HepG2 (cell line): ENCODE data around the gene THADA. TPM values are rescaled to one million over a fixed set of nuclear protein-coding genes. Genes with fewer than 3 reads are reported as not detected.

Source experiments
- AGO2 ChIP-seq: fragments of 200-400 bp; formaldehyde crosslinking; optimal IDR thresholded peaks from 2 replicates; pipeline ENCODE3; 2017; ENCODE audit warnings: mild to moderate bottlenecking, low read depth, low read length, moderate library complexity
- EP300 ChIP-seq, 3 experiments: sonication (generic) in 1 of 3; formaldehyde crosslinking in 1 of 3; IDR thresholded peaks; 2 replicates each; pipeline versions ENCODE4 v1.5.1 to v1.6.1; 2011 to 2020; ENCODE audit warnings: low read depth in 2 of 3, low read length in 2 of 3, borderline replicate concordance in 1 of 3, improper control_type of control experiment in 1 of 3, mild to moderate bottlenecking in 1 of 3, missing genetic modification reagents in 1 of 3, moderate library complexity in 1 of 3
- FOXP4 ChIP-seq: sonication (generic); formaldehyde crosslinking; IDR thresholded peaks from 2 replicates; pipeline ENCODE4 v1.4.0; 2020; ENCODE audit warnings: missing genetic modification reagents
- GTF2F1 ChIP-seq: fragments of 150-350 bp; IDR thresholded peaks from 2 replicates; pipeline ENCODE4 v1.6.1; 2014; ENCODE audit warnings: low read length
- HOXA5 ChIP-seq: sonication (generic); formaldehyde crosslinking; IDR thresholded peaks from 2 replicates; pipeline ENCODE4 v1.4.0; 2020; ENCODE audit warnings: missing genetic modification reagents
- JUN ChIP-seq: sonication (generic); formaldehyde crosslinking; IDR thresholded peaks from 2 replicates; pipeline ENCODE4 v1.4.0; 2020; ENCODE audit warnings: mild to moderate bottlenecking, missing genetic modification reagents
- MXD4 ChIP-seq: IDR thresholded peaks from 2 replicates; pipeline ENCODE4 v1.6.1; 2016; ENCODE audit warnings: mild to moderate bottlenecking, missing biosample characterization, missing genetic modification reagents
- PHF21A ChIP-seq: sonication (generic); formaldehyde crosslinking; IDR thresholded peaks from 2 replicates; pipeline ENCODE4 v1.5.0; 2020; ENCODE audit warnings: mild to moderate bottlenecking, missing genetic modification reagents
- TBX3 ChIP-seq: fragments of 450-650 bp; IDR thresholded peaks from 2 replicates; pipeline ENCODE4 v1.6.1; 2017; ENCODE audit warnings: antibody characterized with exemption, mild to moderate bottlenecking, inconsistent platforms, borderline replicate concordance
- ZBTB39 ChIP-seq: sonication (generic); formaldehyde crosslinking; IDR thresholded peaks from 2 replicates; pipeline ENCODE4 v1.5.0; 2020; ENCODE audit warnings: missing genetic modification reagents
- ZFP82 ChIP-seq: sonication (generic); formaldehyde crosslinking; IDR thresholded peaks from 2 replicates; pipeline ENCODE4 v1.5.1; 2020; ENCODE audit warnings: mild to moderate bottlenecking, missing genetic modification reagents, borderline replicate concordance
- ZNF232 ChIP-seq: sonication (generic); formaldehyde crosslinking; IDR thresholded peaks from 2 replicates; pipeline ENCODE4 v1.4.0; 2020; ENCODE audit warnings: missing genetic modification reagents, borderline replicate concordance
- ZNF264 ChIP-seq: sonication (generic); formaldehyde crosslinking; IDR thresholded peaks from 2 replicates; pipeline ENCODE4 v1.4.0; 2020; ENCODE audit warnings: missing genetic modification reagents
- ZNF276 ChIP-seq: sonication (generic); formaldehyde crosslinking; IDR thresholded peaks from 2 replicates; pipeline ENCODE4 v1.4.0; 2020; ENCODE audit warnings: mild to moderate bottlenecking, low read depth, missing genetic modification reagents
- ZNF414 ChIP-seq: sonication (generic); formaldehyde crosslinking; IDR thresholded peaks from 2 replicates; pipeline ENCODE4 v1.5.0; 2020; ENCODE audit warnings: missing genetic modification reagents
- ZNF501 ChIP-seq: sonication (generic); formaldehyde crosslinking; IDR thresholded peaks from 2 replicates; pipeline ENCODE4 v1.5.1; 2020; ENCODE audit warnings: mild to moderate bottlenecking, moderate library complexity, missing genetic modification reagents
- ZNF605 ChIP-seq: sonication (generic); formaldehyde crosslinking; IDR thresholded peaks from 2 replicates; pipeline ENCODE4 v1.8.0; 2022; ENCODE audit warnings: mild to moderate bottlenecking, missing genetic modification reagents
- ZNF670 ChIP-seq: sonication (generic); formaldehyde crosslinking; IDR thresholded peaks from 2 replicates; pipeline ENCODE4 v1.8.0; 2022; ENCODE audit warnings: mild to moderate bottlenecking, missing genetic modification reagents, borderline replicate concordance
- polyA plus RNA-seq, 8 experiments: library from polyadenylated mRNA; depleted of rRNA in 3 of 8; stranded (reverse) in 7 of 8; unstranded in 1 of 8; fragments of >200 nt; fragmentation: Illumina TruSeq in 4 of 8; extraction: Trizol in 4 of 8; gene quantifications; 2 replicates each; pipeline versions ENCODE4 v1.2.1 to v1.2.3, GENCODE V29; 2011 to 2016; ENCODE audit warnings: low read depth in 4 of 8, missing spikeins in 1 of 8, mixed read lengths in 1 of 8; ENCODE audit not compliant: insufficient read depth in 1 of 8
- total RNA-seq, 5 experiments: library from RNA; depleted of rRNA; stranded (reverse); fragments of >200 nt; fragmentation: Illumina TruSeq; extraction: Trizol; gene quantifications; 2 replicates each; pipeline ENCODE4 v1.2.3, GENCODE V29; 2016; ENCODE audit warnings: low read depth in 1 of 5

Gene THADA
- total and polyA plus RNA-seq, 2 of the 13 experiments (the other 11 are each of a cell fraction or from before 2014, with no cell fraction given), result 12.7 to 21.7 TPM

- 0 out of 2 replicates have a peak, but pooled peaks have one; percentile 49 for TF ChIP-seq ZFP82 (CRISPR knock-in tag)
- peak; percentile 19 to 82; a peak in 2 of 4 replicates for TF ChIP-seq EP300 (IDR thresholded peaks at IDR 0.05; ENCODE audit: low read depth in 2 of 2, low read length in 2 of 2)
- TF ChIP-seq EP300 (CRISPR knock-in tag; IDR thresholded peaks at IDR 0.05; ENCODE audit: borderline replicate concordance), result peak; percentile 78
- TF ChIP-seq ZNF232, result peak; percentile 84; the same call in 1 of the 2 replicates
- peak; percentile 54; the same call in 1 of the 2 replicates for TF ChIP-seq HOXA5
- TF ChIP-seq GTF2F1, result no peak
- TF ChIP-seq MXD4, result peak; percentile 17; the same call in 1 of the 2 replicates
- no peak for TF ChIP-seq AGO2
- TF ChIP-seq ZNF501 (CRISPR knock-in tag), result peak; percentile 93
- peak; percentile 88; the same call in 1 of the 2 replicates for TF ChIP-seq ZNF414 (CRISPR knock-in tag)
- TF ChIP-seq ZNF605 (CRISPR knock-in tag), result peak; percentile 74
- TF ChIP-seq ZNF670 (CRISPR knock-in tag), result peak; percentile 82; the same call in 1 of the 2 replicates
- TF ChIP-seq ZNF264 (CRISPR knock-in tag), result peak; percentile 100
- TF ChIP-seq ZBTB39 (CRISPR knock-in tag), result peak; percentile 54; the same call in 1 of the 2 replicates
- TF ChIP-seq FOXP4 (CRISPR knock-in tag), result peak; percentile 81
- TF ChIP-seq PHF21A (CRISPR knock-in tag), result peak; percentile 80
- TF ChIP-seq TBX3, result peak; percentile 75
- TF ChIP-seq ZNF276 (CRISPR knock-in tag), result 0 out of 2 replicates have a peak, but pooled peaks have one; percentile 65
- TF ChIP-seq JUN (CRISPR knock-in tag), result peak; percentile 89
Measured at GRCh38 chr2:43184339-43184895, 411.4 kb downstream of the THADA start (continued).
